GM23248 (cell line): ENCODE results near the gene ZNF69.

Source experiments
- EZH2 ChIP-seq: fragments of 200-600 bp; sonication (generic); IDR thresholded peaks from 2 replicates; pipeline ENCODE4 v1.6.1; 2018; ENCODE audit warnings: antibody characterized with exemption, mild to moderate bottlenecking; ENCODE audit not compliant: insufficient read depth, poor library complexity, severe bottlenecking
- EZH2phosphoT487 ChIP-seq: fragments of 200-600 bp; sonication (generic); IDR thresholded peaks from 2 replicates; pipeline ENCODE4 v1.6.1; 2018; ENCODE audit warnings: antibody characterized with exemption, moderate library complexity, mild to moderate bottlenecking, low read depth; ENCODE audit not compliant: insufficient read depth

- TF ChIP-seq EZH2 = no peak
- TF ChIP-seq EZH2phosphoT487 = no peak
Measured at GRCh38 chr19:11948646-11949045, 61.1 kb downstream of the ZNF69 start.
